Hepatic stellate cell (primary cell): ENCODE data around the gene SLC12A6.
"Not testable (repeated sequence)": the region's sequence is repeated elsewhere in the genome, so short reads cannot be mapped to it uniquely, and the experiment has no call there.

ENCODE experiments used
- DNase-seq: peaks from one replicate; pipeline ENCODE4 v3.0.0; 2011; ENCODE audit warnings: low spot score

Gene SLC12A6

GRCh38 chr15:34357653-34358052 lies 20.1 kb upstream of the SLC12A6 start:
- no peak for DNase-seq

GRCh38 chr15:34355241-34355640 lies 17.7 kb upstream of the SLC12A6 start:
- no peak for DNase-seq

DNA sequence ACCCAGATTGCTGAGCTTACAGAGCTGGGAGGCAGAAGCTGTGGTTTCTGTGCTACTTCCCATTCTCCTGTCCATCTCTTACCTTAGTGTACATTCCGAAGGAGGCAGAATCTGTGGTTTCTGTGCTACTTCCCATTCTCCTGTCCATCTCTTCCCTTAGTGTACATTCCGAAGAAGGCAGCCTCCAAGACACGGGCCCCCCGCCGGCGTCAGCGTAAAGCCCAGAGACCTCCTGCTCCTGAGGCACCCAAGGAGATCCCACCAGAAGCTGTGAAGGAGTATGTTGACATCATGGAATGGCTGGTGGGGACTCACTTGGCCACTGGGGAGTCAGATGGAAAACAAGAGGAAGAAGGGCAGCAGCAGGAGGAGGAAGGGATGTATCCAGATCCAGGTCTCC lies 16.7 kb upstream of the SLC12A6 start:
- DNase-seq = no peak

DNA sequence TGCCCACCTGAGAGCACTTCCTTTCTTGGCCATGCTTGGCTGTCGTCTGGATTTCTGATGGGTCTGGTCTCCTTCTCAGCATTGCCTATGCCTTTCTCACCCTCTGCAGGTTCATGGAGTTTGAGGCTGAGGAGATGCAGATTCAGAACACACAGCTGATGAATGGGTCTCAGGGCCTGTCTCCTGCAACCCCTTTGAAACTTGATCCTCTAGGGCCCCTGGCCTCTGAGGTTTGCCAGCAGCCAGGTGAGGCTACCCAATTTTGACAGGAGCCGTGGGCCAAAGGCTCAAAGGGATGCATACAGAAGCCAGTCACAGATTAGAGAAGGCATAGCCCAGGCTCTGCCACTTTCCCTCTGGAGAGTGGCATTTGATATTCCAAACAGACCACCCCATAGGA lies 16.0 kb upstream of the SLC12A6 start:
- no peak for DNase-seq

GRCh38 chr15:34352996-34353395 lies 15.4 kb upstream of the SLC12A6 start:
- not testable (repeated sequence) for DNase-seq

DNA sequence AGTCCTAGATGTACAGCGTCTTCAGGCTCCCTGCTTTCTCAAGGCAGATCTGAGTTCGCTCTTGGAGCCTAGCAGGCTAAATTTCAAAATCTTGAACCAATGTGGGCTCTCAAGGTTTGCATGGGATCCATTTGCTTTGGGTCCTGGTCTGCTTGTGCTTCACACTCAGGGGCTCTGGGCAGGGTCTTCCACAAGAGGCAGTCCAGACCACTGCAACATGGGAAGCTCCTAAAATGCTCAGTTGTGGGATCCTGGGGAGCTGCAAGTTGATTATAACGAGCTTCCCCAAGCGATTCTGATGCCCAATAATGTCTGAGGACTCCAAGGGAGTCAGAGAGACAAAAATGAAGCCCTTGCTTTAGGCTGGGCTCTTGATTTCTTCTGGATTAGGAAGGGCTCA lies 12.2 kb upstream of the SLC12A6 start:
- no peak for DNase-seq

- DNase-seq = no peak
These were observed 11.2 kb upstream of the SLC12A6 start for GRCh38 chr15:34348735-34349300.

- DNase-seq = no peak
These were observed 10.5 kb upstream of the SLC12A6 start for GRCh38 chr15:34347951-34348638.

- peak; percentile 80 for DNase-seq
These were observed 5.4 kb upstream of the SLC12A6 start, which contains the start of the genes NOP10 and NUTM1 for GRCh38 chr15:34342737-34343575. NOP10 (minus strand) TSS chr15:34343136; CDS start chr15:34343073, 63 bp downstream. NUTM1 (plus strand) TSS chr15:34343315; CDS start chr15:34343697, 382 bp downstream.

DNA sequence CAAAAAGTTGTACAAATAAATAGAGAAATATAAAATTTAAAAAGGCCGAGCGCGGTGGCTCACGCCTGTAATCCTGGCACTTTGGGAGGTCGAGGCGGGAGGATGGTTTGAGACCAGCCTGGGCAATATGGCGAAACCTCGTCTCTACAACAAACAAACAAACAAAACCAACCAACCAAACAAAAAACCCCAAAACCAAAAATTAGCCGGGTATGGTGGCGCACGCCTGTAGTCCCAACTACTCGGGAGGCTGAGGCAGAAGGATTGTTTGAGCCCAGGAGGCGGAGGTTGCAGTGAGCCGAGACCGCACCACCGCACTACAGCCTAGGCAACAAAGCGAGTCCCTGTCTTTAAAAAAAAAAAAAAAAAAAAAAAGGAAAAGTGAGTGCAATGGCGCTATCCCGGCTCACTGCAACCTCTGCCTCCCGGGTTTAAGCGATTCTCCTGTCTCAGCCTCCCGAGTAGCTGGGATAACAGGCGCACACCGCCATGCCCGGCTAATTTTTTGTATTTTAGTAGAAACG lies 4.7 kb upstream of the SLC12A6 start:
- not testable (repeated sequence) for DNase-seq

- DNase-seq = no peak
These were observed 4.0 kb upstream of the SLC12A6 start for GRCh38 chr15:34341381-34342212.

GRCh38 chr15:34339946-34340345 lies 2.4 kb upstream of the SLC12A6 start:
- DNase-seq = no peak

- DNase-seq = no peak
These were observed 766 bp upstream of the SLC12A6 start for GRCh38 chr15:34338347-34338746.

DNA sequence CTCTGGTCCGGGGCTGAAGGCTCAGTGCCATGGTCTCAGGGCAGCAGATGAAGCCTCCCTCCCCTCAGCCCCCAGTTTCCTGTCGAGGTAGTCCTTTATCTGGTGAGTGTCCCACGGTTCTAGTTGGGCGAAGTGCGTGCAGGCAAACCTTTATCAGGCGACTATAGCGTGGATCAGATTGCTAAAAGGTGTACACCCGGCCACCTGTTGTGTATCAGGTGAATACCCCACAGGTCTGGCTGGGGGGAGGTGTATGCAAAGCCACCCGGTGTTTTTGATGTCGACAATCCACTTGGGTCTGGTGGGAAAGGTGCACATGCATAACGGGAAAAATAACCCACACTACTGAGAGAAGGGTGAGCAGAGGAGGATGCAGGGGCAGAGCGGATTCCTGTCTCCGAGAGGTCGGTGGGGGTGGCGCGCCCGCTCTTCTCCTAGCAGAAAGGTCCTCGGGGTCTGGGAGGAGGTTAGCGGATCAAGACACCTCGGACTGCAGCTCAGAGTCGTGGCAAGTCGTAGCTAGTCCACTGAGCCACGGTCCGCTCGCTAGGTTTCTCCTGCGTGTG lies 507 bp downstream of the SLC12A6 start:
- no peak for DNase-seq

- no peak for DNase-seq
These were observed 1.2 kb downstream of the SLC12A6 start for GRCh38 chr15:34336231-34336990.

- DNase-seq = peak; percentile 22
These were observed 2.2 kb downstream of the SLC12A6 start for GRCh38 chr15:34335176-34336032.

DNA sequence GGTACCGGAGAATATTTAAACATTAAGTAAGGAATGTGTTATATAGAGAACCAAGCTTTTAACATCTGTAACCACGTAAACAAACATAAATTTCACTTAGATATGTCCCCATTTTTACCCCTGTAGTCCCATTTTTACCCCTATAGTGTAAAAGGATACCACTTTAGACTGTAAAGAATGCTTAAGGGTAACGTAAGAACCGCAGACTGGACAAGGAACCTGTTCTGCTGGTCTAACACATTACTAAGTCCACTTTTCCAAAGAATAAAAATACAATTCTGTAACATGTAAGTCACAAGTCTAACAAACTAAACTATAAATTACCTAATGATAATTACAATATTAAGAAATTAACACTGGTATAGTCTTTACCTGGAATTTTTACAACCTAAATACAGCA lies 2.9 kb downstream of the SLC12A6 start:
- DNase-seq = no peak

DNA sequence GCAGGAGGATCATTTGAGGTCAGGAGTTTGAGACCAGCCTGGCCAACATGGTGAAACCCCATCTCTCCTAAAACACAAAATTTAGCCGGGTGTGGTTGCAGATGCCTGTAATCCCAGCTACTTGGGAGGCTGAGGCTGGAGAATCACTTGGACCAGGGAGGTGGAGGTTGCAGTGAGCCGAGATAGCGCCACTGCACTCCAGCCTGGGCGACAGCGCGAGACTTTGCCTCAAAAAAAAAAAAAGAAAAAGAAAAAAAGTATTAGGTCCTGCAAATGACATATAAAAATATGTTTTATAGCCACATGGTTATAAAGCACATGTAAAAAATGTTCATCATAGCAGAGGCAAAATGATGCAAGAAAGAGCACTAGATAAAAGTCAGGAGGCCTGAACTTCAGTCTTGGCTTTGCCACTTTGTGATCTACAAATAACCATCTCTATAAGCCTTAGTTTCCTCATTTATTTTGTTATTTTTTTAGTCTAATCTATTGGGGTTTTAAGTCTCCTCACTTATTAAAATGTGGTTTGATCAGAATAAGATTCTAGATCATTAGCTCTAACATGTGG lies 4.9 kb downstream of the SLC12A6 start:
- no peak for DNase-seq

DNA sequence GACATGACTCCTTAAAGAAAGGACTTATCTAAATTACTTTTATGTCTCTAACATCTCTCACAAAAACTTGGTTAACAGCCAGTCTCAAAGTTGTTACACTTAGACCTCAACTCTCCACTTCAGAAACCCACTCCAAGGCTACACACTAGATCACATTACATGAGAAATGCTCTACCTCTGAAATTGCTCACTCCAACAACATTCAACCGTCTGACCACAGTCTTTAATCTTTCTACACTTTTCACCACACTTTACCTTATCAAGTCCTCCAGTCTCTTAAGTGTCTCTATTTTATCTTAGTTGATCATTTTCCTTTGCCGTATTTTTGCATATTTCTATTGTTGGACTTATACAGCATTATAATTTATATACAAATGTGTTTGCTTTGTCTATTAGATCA lies 5.8 kb downstream of the SLC12A6 start:
- no peak for DNase-seq
